ENCODE measurements around the gene ODF2L. TPM values are rescaled to one million over a fixed set of nuclear protein-coding genes. Genes with fewer than 3 reads are reported as not detected.

Gene ODF2L
- total RNA-seq (2022), result 38.6 and 39.3 TPM in 2 replicates
- percentile 79 among the genes with signal in this experiment for Bru-seq, nascent RNA
- BruChase-seq, experiment 1, labeled RNA remaining after a 6-hour chase, result percentile 81 among the genes with signal in this experiment
- percentile 90 among the genes with signal in this experiment for BruChase-seq, experiment 2, labeled RNA remaining after a 2-hour chase
- long read RNA-seq, transcript ODF2L-213 (2 exons, 1,650 nt), result major isoform, 5 of 18 reads
- long read RNA-seq, partial matches to known transcripts, result 3 of 18 reads
- long read RNA-seq, other reads (novel, unspliced or antisense), result 9 of 18 reads

DNA sequence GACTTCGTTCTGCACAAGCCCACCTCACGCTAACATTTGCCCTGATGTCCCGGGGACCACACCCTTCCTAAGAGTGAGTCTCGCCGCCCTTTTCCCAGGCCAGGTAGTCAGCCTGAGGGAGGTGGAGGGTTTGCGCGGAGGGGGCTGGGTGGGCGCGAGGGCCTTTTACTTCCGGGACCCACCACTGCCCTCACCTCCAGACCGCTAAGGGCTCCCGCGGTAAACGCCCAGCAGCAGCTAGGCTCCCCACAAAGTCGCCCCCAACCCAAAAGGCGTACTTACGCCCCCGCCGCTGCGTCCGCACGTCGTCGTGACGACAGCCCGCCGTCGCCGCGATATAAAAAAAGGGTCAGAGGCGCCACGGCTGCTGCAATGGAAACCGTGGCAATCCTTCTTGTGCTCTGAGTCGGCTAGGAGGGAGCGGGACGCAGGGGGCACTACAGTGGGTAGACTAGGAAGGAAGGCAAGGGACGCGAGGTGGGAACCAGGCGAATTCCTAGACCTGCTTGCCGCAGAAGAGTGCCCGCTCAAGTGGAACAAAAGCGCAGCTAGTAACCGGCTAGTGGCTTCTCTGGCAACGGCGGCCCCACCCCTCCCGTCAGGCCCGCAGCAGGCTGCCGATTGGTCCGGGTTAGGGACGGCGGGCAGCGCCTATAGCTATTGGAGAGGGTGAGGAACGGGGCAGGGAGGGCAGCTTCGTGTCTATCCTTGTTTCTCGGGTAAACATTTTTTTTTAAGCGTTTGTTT, at the start of gene ODF2L:
TSS of gene ODF2L (minus strand) at position 573 of the 747 bp plus-strand sequence. CDS start 9,296 bp downstream, outside the sequence.
- CTCF ChIA-PET, result interaction anchor here (1.1 to 1.3 kb wide), 2 partner anchors 15 to 34 kb away, joined by 3 to 5 read pairs; no protein-coding TSS in a partner anchor
- H3K4me3 Mint-ChIP-seq (ENCODE audit: low read depth, unreplicated experiment), result peak within 1 kb of the TSS; percentile 96
- no peaks in the 10 kb centered on the region for H3K27me3 Mint-ChIP-seq (ENCODE audit: unreplicated experiment)
- no TSS peak for BruUV-seq (replicated peaks)
- H3K27ac Mint-ChIP-seq (ENCODE audit: unreplicated experiment), result peak within 1 kb of the TSS; percentile 89
- no peaks in the 10 kb centered on the region for H3K9me3 Mint-ChIP-seq (ENCODE audit: low read depth, unreplicated experiment)
- intact Hi-C loops (cut with micrococcal nuclease; ENCODE audit: unreplicated experiment), result no loop called here
- peaks cover 11% of the 10 kb centered on the region for H3K4me1 Mint-ChIP-seq (ENCODE audit: low read depth, unreplicated experiment)
- TF ChIP-seq CTCF (IDR thresholded peaks at IDR 0.05; ENCODE audit: unreplicated experiment), result no peak
- DNase-seq, result peak; percentile 90
- H3K36me3 Mint-ChIP-seq (ENCODE audit: insufficient read depth, unreplicated experiment), result peaks cover 25% of the 10 kb centered on the region

GRCh38 chr1:86445919-86446318, 49.8 kb upstream of the ODF2L start:
- Mint-ChIP-seq H3K27me3 (ENCODE audit: unreplicated experiment) (no peaks in the 10 kb centered on the region), H3K4me3 (ENCODE audit: low read depth, unreplicated experiment) (no peak overlapping the region), H3K9me3 (ENCODE audit: low read depth, unreplicated experiment) (no peaks in the 10 kb centered on the region), H3K4me1 (ENCODE audit: low read depth, unreplicated experiment) (no peaks in the 10 kb centered on the region), H3K36me3 (ENCODE audit: insufficient read depth, unreplicated experiment) (no peaks in the 10 kb centered on the region), H3K27ac (ENCODE audit: unreplicated experiment) (no peak overlapping the region)
- CTCF ChIA-PET, result interaction anchor here (0.6 kb wide), 1 partner anchor 232 kb away, joined by 7 read pairs; no protein-coding TSS in a partner anchor
- no peak for TF ChIP-seq CTCF (IDR thresholded peaks at IDR 0.05; ENCODE audit: unreplicated experiment)
- no TSS peak for BruUV-seq (replicated peaks)
- DNase-seq, result no peak
- intact Hi-C loops (cut with micrococcal nuclease; ENCODE audit: unreplicated experiment), result no loop called here

DNA sequence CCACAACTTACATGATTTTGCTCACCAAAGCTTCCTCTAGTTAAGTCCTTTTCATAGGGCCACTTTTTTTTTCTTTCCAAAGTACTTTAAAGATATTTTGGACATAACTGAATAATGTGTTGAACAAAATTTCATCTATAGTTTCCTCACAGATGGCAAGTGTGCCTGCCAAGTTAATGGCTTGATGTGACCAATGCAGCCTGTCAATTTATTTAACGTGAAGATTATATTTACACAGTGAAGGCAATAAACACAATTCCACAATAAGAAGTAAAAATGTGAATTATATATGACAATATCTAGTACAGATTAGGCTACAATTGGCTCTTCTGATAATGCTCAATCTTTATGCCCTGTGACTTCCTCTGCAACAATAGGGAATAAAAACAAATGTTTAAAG, 45.9 kb upstream of the ODF2L start:
- Mint-ChIP-seq H3K4me1 (ENCODE audit: low read depth, unreplicated experiment) (no peaks in the 10 kb centered on the region), H3K27ac (ENCODE audit: unreplicated experiment) (no peak overlapping the region), H3K36me3 (ENCODE audit: insufficient read depth, unreplicated experiment) (no peaks in the 10 kb centered on the region), H3K9me3 (ENCODE audit: low read depth, unreplicated experiment) (no peaks in the 10 kb centered on the region), H3K4me3 (ENCODE audit: low read depth, unreplicated experiment) (no peak overlapping the region), H3K27me3 (ENCODE audit: unreplicated experiment) (peaks cover 25% of the 10 kb centered on the region)
- DNase-seq, result no peak
- no TSS peak for BruUV-seq (replicated peaks)
- TF ChIP-seq CTCF (IDR thresholded peaks at IDR 0.05; ENCODE audit: unreplicated experiment), result no peak
- intact Hi-C loops (cut with micrococcal nuclease; ENCODE audit: unreplicated experiment), result no loop called here
- CTCF ChIA-PET, result no interaction called here

DNA sequence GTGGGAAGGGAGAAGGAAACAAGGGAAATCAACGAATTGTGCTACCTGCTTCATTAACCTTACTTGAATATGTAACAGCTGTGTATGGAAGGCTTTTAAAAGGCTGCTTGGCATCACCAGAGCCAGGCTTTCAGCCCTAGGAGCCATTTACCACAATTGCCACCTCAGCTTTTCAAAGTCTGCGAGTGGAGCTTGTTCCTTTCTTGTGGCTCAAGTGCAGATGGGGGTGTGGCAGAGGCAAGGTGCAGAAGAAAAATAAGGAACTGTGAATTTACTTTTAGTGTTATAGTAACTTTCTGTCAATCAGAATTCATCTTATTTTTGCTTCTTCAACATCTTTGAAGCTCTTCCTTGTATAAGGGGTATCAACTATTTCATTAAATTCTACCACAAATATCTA, 45.5 kb upstream of the ODF2L start:
- intact Hi-C loops (cut with micrococcal nuclease; ENCODE audit: unreplicated experiment), result no loop called here
- H3K4me1 Mint-ChIP-seq (ENCODE audit: low read depth, unreplicated experiment), result no peaks in the 10 kb centered on the region
- H3K27ac Mint-ChIP-seq (ENCODE audit: unreplicated experiment), result no peak overlapping the region
- H3K27me3 Mint-ChIP-seq (ENCODE audit: unreplicated experiment), result peaks cover 29% of the 10 kb centered on the region
- BruUV-seq (replicated peaks), result no TSS peak
- TF ChIP-seq CTCF (IDR thresholded peaks at IDR 0.05; ENCODE audit: unreplicated experiment), result no peak
- H3K4me3 Mint-ChIP-seq (ENCODE audit: low read depth, unreplicated experiment), result no peak overlapping the region
- CTCF ChIA-PET, result no interaction called here
- DNase-seq, result no peak
- no peaks in the 10 kb centered on the region for H3K9me3 Mint-ChIP-seq (ENCODE audit: low read depth, unreplicated experiment)
- H3K36me3 Mint-ChIP-seq (ENCODE audit: insufficient read depth, unreplicated experiment), result no peaks in the 10 kb centered on the region

All from Calu3 (cell line).